Measurements from ENCODE around the gene ZNF837. TPM values are rescaled to one million over a fixed set of nuclear protein-coding genes. Genes with fewer than 3 reads are reported as not detected.

ZNF837 gene
- total RNA-seq: 1 to 10 TPM; 1.5 to 1.6 TPM

DNA sequence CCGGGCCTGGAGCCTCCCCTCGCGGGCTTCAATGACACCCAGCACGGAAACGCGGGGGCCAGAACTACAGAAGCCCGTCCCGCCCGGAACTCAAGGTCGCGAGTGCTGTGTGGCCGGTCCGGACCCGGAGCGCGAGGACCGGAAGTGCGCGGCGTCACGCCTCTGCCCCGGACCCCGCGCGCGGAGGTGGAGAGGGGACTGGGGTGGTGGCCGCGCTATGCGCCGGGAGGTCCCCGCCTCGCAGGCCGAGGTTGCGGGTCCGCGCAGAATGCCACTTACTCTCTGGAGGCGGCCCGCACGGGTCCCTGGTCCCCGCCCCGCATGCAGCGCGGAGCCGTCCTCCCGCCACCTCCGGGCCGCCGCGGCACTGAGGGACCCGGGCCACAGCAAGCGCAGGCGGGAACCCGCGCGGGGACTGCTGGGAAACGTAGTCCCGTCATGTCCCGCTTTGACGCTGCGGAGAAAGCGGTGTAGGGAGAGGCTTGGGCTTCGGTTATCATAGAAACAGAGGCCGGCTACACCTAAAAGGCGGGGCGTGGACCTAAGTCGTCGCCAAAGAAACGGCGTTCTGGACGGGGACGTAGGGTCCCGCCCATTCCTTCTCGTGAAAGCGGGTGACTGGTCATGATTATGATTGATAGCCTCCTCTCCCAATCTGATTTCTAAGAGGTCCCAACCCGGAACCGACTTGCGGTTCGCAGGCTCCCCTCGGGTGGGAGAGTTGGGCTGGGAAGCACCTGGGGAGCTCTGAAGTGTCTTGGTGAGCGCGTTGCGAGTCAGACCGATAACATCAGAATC, at the start of gene ZNF837:
Gene ZNF837, minus strand, starts transcription at position 369 of the 798 bp plus-strand sequence. CDS start 11,698 bp downstream, outside the sequence.
- ChIA-PET CTCF (no interaction called here), POLR2A (interaction anchor here (0.7 to 1.9 kb wide), 9 partner anchors 12 to 1977 kb away, joined by 3 to 16 read pairs (median 4); partner anchors contain the start of genes ZBTB45, ZNF497 and ZNF583)
- peaks cover 20% of the 10 kb centered on the region for H3K4me1 Mint-ChIP-seq (ENCODE audit: low read depth)
- H3K27me3 Mint-ChIP-seq: no peaks in the 10 kb centered on the region
- DNase-seq (peak; percentile 99), ATAC-seq (peak; percentile 88)
- peak within 1 kb of the TSS; percentile 87 for H3K27ac Mint-ChIP-seq
- H3K9me3 Mint-ChIP-seq: no peaks in the 10 kb centered on the region
- H3K36me3 Mint-ChIP-seq (ENCODE audit: low read depth): no peaks in the 10 kb centered on the region
- TF ChIP-seq, protein P1, sequence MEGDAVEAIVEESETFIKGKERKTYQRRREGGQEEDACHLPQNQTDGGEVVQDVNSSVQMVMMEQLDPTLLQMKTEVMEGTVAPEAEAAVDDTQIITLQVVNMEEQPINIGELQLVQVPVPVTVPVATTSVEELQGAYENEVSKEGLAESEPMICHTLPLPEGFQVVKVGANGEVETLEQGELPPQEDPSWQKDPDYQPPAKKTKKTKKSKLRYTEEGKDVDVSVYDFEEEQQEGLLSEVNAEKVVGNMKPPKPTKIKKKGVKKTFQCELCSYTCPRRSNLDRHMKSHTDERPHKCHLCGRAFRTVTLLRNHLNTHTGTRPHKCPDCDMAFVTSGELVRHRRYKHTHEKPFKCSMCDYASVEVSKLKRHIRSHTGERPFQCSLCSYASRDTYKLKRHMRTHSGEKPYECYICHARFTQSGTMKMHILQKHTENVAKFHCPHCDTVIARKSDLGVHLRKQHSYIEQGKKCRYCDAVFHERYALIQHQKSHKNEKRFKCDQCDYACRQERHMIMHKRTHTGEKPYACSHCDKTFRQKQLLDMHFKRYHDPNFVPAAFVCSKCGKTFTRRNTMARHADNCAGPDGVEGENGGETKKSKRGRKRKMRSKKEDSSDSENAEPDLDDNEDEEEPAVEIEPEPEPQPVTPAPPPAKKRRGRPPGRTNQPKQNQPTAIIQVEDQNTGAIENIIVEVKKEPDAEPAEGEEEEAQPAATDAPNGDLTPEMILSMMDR (IDR thresholded peaks at IDR 0.05): no peak
- intact Hi-C loops (cut with micrococcal nuclease): no loop called here
- peak within 1 kb of the TSS; percentile 83 for H3K4me3 Mint-ChIP-seq

DNA sequence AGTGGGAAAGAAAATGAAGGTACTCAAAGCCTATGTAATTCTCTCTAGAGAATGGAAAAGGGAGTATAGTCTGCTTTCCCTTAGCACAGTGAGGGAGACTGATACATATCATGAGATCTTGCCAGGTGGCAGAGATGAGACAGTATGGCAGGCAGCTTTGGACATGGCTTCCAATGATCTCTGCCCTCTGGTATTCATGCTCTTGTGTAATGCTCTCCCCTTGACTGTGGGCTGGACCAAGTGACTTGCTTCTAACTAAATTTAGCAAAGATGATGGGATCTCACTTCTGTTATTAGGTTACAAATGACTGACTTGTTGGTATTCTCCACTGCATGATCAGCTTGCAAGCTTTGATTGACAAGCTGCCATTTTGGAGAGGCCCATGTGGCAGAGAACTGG, 48.9 kb upstream of the ZNF837 start:
- Mint-ChIP-seq H3K4me3 (no peak overlapping the region), H3K9me3 (peaks cover 56% of the 10 kb centered on the region), H3K27me3 (no peaks in the 10 kb centered on the region), H3K4me1 (ENCODE audit: low read depth) (no peaks in the 10 kb centered on the region), H3K27ac (no peak overlapping the region), H3K36me3 (ENCODE audit: low read depth) (peaks cover 57% of the 10 kb centered on the region)
- TF ChIP-seq, protein P1 (IDR thresholded peaks at IDR 0.05): no peak
- ATAC-seq (no peak), DNase-seq (no peak)
- intact Hi-C loops (cut with micrococcal nuclease): no loop called here
- ChIA-PET POLR2A (interaction anchor here (0.8 kb wide), 1 partner anchor 90 kb away, joined by 3 read pairs; the partner anchor contains the start of gene ZBTB45), CTCF (interaction anchor here (0.7 to 1.3 kb wide), 2 partner anchors 34 to 90 kb away, joined by 3 to 4 read pairs; partner anchors contain the start of gene ZBTB45)

DNA sequence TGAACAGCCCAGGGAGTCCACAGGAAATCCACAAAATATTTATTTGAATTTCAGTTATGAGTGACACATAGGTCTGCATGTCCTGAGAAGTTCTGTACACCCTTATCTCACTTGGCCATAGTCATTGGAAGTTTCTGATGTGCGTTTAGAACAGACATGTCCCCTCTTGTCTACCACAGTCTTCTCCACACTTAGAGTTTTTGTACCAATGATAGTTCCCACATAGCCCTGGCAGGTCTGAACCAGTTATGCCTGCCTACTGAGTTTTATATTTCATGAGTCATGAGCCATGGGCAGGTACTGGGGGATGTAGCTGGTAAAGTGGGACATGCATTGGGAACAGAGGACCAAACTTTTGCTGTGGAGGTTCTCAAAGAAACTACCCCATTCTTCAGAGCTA, 47.8 kb upstream of the ZNF837 start:
- intact Hi-C loops (cut with micrococcal nuclease): no loop called here
- TF ChIP-seq, protein P1 (IDR thresholded peaks at IDR 0.05): no peak
- no peak for ATAC-seq
- Mint-ChIP-seq H3K27ac (no peak overlapping the region), H3K9me3 (peaks cover 44% of the 10 kb centered on the region), H3K27me3 (no peaks in the 10 kb centered on the region), H3K4me3 (no peak overlapping the region), H3K36me3 (ENCODE audit: low read depth) (peaks cover 48% of the 10 kb centered on the region), H3K4me1 (ENCODE audit: low read depth) (no peaks in the 10 kb centered on the region)
- ChIA-PET POLR2A (interaction anchor here (0.8 kb wide), 1 partner anchor 91 kb away, joined by 3 read pairs; the partner anchor contains the start of gene ZBTB45), CTCF (no interaction called here)
- DNase-seq: no peak

DNA sequence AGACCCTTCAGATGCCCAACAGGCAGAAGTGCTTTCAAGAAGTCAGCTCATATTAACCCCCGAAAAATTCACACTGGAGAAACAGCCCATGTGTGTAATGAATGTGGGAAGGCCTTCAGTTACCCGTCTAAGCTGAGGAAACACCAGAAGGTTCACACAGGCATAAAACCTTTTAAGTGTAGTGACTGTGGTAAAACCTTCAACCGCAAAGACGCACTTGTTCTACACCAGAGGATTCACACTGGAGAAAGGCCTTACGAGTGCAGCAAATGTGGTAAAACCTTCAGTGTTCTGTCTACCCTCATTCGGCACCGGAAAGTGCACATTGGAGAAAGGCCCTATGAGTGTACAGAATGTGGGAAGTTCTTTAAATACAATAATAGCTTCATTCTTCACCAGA, 36.2 kb upstream of the ZNF837 start:
- Mint-ChIP-seq H3K4me3 (no peak overlapping the region), H3K27me3 (no peaks in the 10 kb centered on the region), H3K36me3 (ENCODE audit: low read depth) (peaks cover 56% of the 10 kb centered on the region), H3K9me3 (no peaks in the 10 kb centered on the region), H3K4me1 (ENCODE audit: low read depth) (peaks cover 4% of the 10 kb centered on the region), H3K27ac (no peak overlapping the region)
- CTCF ChIA-PET: no interaction called here
- POLR2A ChIA-PET: interaction anchor here (0.9 to 3.4 kb wide), 2 partner anchors 8 to 9 kb away, joined by 3 to 10 read pairs; partner anchors contain the start of gene ZNF584
- intact Hi-C loops (cut with micrococcal nuclease): no loop called here
- TF ChIP-seq, protein P1 (IDR thresholded peaks at IDR 0.05): no peak
- DNase-seq: no peak
- ATAC-seq: no peak

DNA sequence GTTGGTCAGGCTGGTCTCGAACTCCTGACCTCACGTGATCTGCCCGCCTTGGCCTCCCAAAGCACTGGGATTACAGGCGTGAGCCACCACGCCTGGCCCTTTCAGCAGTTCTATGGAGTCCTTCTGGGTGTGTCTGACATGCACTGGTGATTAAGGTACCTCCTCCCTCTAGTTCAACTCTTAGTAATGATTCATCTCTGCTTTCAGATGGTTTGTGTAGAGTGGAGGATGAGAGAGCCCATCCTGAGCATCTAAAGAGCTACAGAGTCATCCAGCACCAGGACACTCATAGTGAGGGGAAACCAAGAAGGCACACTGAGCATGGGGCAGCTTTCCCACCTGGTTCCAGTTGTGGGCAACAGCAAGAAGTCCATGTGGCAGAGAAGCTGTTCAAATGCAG, 35.8 kb upstream of the ZNF837 start:
- Mint-ChIP-seq H3K27me3 (no peaks in the 10 kb centered on the region), H3K36me3 (ENCODE audit: low read depth) (peaks cover 54% of the 10 kb centered on the region), H3K27ac (no peak overlapping the region), H3K9me3 (no peaks in the 10 kb centered on the region), H3K4me3 (no peak overlapping the region), H3K4me1 (ENCODE audit: low read depth) (peaks cover 4% of the 10 kb centered on the region)
- CTCF ChIA-PET: no interaction called here
- POLR2A ChIA-PET: interaction anchor here (3.4 kb wide), 1 partner anchor 8 kb away, joined by 10 read pairs; the partner anchor contains the start of gene ZNF584
- DNase-seq: no peak
- TF ChIP-seq, protein P1 (IDR thresholded peaks at IDR 0.05): no peak
- intact Hi-C loops (cut with micrococcal nuclease): no loop called here
- ATAC-seq: no peak
